Measurements from ENCODE around the gene ZGRF1. TPM values are rescaled to one million over a fixed set of nuclear protein-coding genes. Genes with fewer than 3 reads are reported as not detected.

Gene ZGRF1
- total RNA-seq, 4 donors from 2014 or later: 4.4 to 7.7 (median 6.6) TPM

- TF ChIP-seq, protein P1, sequence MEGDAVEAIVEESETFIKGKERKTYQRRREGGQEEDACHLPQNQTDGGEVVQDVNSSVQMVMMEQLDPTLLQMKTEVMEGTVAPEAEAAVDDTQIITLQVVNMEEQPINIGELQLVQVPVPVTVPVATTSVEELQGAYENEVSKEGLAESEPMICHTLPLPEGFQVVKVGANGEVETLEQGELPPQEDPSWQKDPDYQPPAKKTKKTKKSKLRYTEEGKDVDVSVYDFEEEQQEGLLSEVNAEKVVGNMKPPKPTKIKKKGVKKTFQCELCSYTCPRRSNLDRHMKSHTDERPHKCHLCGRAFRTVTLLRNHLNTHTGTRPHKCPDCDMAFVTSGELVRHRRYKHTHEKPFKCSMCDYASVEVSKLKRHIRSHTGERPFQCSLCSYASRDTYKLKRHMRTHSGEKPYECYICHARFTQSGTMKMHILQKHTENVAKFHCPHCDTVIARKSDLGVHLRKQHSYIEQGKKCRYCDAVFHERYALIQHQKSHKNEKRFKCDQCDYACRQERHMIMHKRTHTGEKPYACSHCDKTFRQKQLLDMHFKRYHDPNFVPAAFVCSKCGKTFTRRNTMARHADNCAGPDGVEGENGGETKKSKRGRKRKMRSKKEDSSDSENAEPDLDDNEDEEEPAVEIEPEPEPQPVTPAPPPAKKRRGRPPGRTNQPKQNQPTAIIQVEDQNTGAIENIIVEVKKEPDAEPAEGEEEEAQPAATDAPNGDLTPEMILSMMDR (IDR thresholded peaks at IDR 0.05; ENCODE audit: low read depth): no peak
Observed at GRCh38 chr4:112520598-112521122, 116.0 kb downstream of the ZGRF1 start.

GRCh38 chr4:112519689-112520597 lies 116.8 kb downstream of the ZGRF1 start:
- TF ChIP-seq, protein P1 (IDR thresholded peaks at IDR 0.05; ENCODE audit: low read depth): no peak

DNA sequence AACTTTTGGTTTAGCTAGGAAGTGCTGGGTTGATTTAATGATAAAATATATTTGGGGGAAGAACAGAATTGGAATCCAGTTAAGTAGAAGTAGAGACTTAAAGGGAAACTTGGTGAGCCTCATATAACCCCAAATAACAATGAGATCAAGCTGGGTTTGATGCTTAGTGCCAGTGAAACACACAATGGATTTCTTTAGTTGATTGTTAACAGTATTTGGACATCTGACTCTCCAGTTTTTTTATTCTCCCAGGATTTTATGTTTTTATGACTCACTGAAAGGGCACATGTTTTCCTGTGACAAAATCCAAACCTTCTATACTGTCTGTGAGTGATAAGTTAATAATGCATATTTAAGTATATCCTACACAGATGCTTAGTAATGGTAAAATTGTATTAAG lies 118.0 kb downstream of the ZGRF1 start:
- TF ChIP-seq, protein P1 (IDR thresholded peaks at IDR 0.05; ENCODE audit: low read depth): no peak

DNA sequence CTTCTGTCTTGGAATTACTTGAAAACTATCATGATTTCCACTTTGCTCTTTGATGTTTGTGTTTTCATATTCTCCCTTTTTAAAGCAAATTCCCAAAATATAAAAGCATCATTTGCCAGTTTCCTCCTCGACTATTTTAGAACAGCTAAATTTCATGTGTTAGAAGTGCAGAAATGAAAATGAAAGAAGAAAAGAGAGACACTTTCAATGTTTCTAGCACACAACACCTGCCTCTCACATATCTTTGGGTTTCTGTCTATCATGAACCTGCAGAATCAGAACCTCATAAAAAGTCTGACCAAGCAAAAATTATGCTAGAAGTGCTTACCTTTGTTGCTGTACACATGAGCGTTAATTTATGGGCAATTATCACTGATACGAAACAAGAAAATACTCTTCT lies 118.8 kb downstream of the ZGRF1 start:
- TF ChIP-seq, protein P1 (IDR thresholded peaks at IDR 0.05; ENCODE audit: low read depth): no peak

DNA sequence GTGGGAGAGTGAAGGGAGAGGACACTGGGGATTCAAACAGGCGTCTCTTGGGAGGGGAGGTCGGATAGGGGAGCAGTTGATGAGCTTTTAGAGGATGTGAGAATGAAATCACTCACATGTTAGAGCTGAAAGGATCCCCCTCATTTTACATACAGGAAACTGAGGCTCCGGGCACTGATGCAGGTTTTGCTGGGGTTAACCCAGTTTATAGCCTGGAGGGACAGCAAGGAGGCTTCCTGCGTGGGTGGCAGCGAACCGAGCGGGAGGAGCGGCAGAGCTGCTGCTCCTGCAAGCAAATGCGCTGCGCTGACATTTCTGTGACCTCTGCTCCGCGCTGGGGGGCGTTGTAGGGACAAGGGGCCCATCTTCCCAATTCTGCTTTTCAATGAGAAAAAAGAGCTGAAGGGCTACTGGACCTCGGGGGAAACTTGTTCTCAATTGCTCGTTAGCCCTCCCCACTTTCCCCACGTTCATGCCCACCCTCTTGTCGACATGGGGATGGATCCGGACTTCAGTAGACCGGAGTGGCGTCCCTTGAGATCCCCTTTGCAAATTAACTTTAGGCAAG lies 119.6 kb downstream of the ZGRF1 start:
- TF ChIP-seq, protein P1 (IDR thresholded peaks at IDR 0.05; ENCODE audit: low read depth): no peak

DNA sequence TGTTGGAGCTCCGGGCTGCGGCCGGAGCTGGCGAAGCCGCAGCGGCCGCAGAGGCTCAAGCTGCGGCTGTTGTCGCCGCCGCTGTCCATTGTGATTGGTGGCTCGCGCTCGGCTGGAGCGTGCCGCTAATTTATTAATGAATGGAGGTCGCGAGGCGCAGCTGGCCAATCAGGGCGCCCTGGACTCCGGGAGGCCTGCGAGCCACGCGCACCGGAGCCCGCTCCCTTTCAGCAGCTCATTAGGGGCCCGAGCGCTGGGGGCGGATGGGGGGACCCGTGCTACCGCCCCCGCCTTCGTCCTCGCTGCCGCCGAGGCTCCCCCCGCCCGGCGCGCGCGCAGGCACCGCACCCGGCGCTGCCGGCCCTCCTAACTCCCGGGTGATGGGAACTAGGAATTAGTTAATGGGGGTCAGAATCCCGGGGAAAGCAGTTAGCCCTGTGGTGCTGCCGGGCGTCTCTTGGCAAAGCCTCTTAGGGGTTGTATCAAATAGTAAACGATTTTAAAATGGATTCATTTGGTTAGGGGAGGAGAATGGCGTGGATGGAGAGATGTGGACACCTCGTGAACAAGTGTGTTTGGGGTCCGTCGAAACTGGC lies 120.1 kb downstream of the ZGRF1 start:
- TF ChIP-seq, protein P1 (IDR thresholded peaks at IDR 0.05; ENCODE audit: low read depth): no peak

DNA sequence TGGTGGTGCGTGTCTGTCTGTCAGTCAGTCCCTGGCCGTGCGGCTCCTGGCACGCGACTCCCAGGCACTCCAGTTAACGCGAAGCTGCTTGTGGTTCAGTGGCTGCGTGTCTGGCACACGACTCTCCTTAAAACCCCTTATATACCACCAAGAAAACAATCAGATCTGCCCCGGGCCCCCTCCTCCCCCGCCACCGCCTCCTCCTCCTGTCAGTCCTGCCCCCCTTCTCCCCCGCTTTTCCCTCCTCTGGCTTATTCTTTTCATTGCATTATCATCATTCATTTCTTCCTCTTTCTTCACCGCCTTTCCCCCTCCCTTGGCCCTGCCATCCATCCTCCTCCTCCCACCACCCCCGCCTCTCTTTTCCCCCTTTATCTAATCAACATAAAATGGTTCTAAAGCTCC lies 120.6 kb downstream of the ZGRF1 start, which contains the start of gene NEUROG2:
Gene NEUROG2 (minus strand): TSS at position 115 of the 405 bp plus-strand sequence. CDS start 705 bp downstream, outside the sequence.
- TF ChIP-seq, protein P1 (IDR thresholded peaks at IDR 0.05; ENCODE audit: low read depth): no peak

All from subcutaneous adipose tissue (tissue), 4 donors.